ENCODE measurements around the gene PTRHD1. TPM values are rescaled to one million over a fixed set of nuclear protein-coding genes. Genes with fewer than 3 reads are reported as not detected.
"Not testable (repeated sequence)": the region's sequence is repeated elsewhere in the genome, so short reads cannot be mapped to it uniquely, and the experiment has no call there.

The PTRHD1 gene
- total and polyA plus RNA-seq, 4 donors, result 19.9 to 57.3 (median 41.0) TPM

DNA sequence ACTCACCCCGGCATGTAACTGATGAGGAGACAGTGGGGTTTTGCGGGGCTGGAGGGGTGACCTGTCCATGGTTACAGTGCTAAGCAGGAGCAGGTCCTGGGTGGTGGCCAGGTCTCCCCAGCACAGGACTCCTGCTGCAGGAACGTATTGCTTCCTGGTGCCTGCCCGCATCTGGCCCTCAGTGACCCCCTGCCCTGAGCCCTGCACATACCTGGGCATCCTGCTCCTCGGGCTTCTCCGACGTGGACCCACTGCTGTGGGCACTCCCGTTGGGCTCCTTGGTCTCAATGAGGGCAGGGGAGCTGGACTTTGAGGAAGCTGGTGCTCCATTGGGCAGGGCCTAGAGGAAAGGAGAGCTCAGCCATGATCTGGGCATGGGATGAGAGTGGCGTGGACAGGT, 43.5 kb upstream of the PTRHD1 start:
- Histone ChIP-seq H3K9me3 (ENCODE audit: control insufficient read depth, insufficient read depth, low read length) (no peaks in the 10 kb centered on the region), H3K36me3 (ENCODE audit: control insufficient read depth, insufficient read depth, low read length) (peaks cover 88% of the 10 kb centered on the region), H3K4me1 (ENCODE audit: control insufficient read depth, insufficient read depth, low read length) (peaks cover 16% of the 10 kb centered on the region), H3K4me3 (ENCODE audit: low read depth, low read length) (no peak overlapping the region), H3K27me3 (ENCODE audit: control insufficient read depth, insufficient read depth, low read length) (no peaks in the 10 kb centered on the region), H3K27ac (ENCODE audit: low read depth, low read length) (no peak overlapping the region)
- 95% methylated on average over 9 of the region's 9 CpGs for WGBS (ENCODE audit: insufficient coverage)
- DNase-seq (ENCODE audit: low read depth in 4 of 6, low spot score in 6 of 6), result no peak

- no peak overlapping the region for H3K27ac ChIP-seq (ENCODE audit: low read depth, low read length)
- peaks cover 16% of the 10 kb centered on the region for H3K4me1 ChIP-seq (ENCODE audit: control insufficient read depth, insufficient read depth, low read length)
- H3K27me3 ChIP-seq (ENCODE audit: control insufficient read depth, insufficient read depth, low read length), result no peaks in the 10 kb centered on the region
- DNase-seq (ENCODE audit: low read depth in 4 of 6, low spot score in 6 of 6), result no peak
- no peak overlapping the region for H3K4me3 ChIP-seq (ENCODE audit: low read depth, low read length)
- 98% methylated on average over 8 of the region's 8 CpGs for WGBS (ENCODE audit: insufficient coverage)
- no peaks in the 10 kb centered on the region for H3K9me3 ChIP-seq (ENCODE audit: control insufficient read depth, insufficient read depth, low read length)
- peaks cover 86% of the 10 kb centered on the region for H3K36me3 ChIP-seq (ENCODE audit: control insufficient read depth, insufficient read depth, low read length)
Observed at GRCh38 chr2:24836206-24836605, 43.0 kb upstream of the PTRHD1 start.

- Histone ChIP-seq H3K36me3 (ENCODE audit: control insufficient read depth, insufficient read depth, low read length) (peaks cover 86% of the 10 kb centered on the region), H3K4me1 (ENCODE audit: control insufficient read depth, insufficient read depth, low read length) (peaks cover 16% of the 10 kb centered on the region)
- not testable (repeated sequence) for H3K27me3 ChIP-seq (ENCODE audit: control insufficient read depth, insufficient read depth, low read length); DNase-seq (ENCODE audit: low read depth in 4 of 6, low spot score in 6 of 6); H3K27ac ChIP-seq (ENCODE audit: low read depth, low read length); H3K4me3 ChIP-seq (ENCODE audit: low read depth, low read length); H3K9me3 ChIP-seq (ENCODE audit: control insufficient read depth, insufficient read depth, low read length)
- 76% methylated on average over 7 of the region's 8 CpGs for WGBS (ENCODE audit: insufficient coverage)
Observed at GRCh38 chr2:24835411-24835810, 42.2 kb upstream of the PTRHD1 start.

GRCh38 chr2:24834733-24835395, 41.7 kb upstream of the PTRHD1 start:
- Histone ChIP-seq H3K4me1 (ENCODE audit: control insufficient read depth, insufficient read depth, low read length) (peaks cover 16% of the 10 kb centered on the region), H3K4me3 (ENCODE audit: low read depth, low read length) (no peak overlapping the region), H3K9me3 (ENCODE audit: control insufficient read depth, insufficient read depth, low read length) (no peaks in the 10 kb centered on the region), H3K36me3 (ENCODE audit: control insufficient read depth, insufficient read depth, low read length) (peaks cover 84% of the 10 kb centered on the region), H3K27me3 (ENCODE audit: control insufficient read depth, insufficient read depth, low read length) (no peaks in the 10 kb centered on the region), H3K27ac (ENCODE audit: low read depth, low read length) (no peak overlapping the region)
- 87% methylated on average over 17 of the region's 20 CpGs for WGBS (ENCODE audit: insufficient coverage)
- no peak for DNase-seq (ENCODE audit: low read depth in 4 of 6, low spot score in 6 of 6)

DNA sequence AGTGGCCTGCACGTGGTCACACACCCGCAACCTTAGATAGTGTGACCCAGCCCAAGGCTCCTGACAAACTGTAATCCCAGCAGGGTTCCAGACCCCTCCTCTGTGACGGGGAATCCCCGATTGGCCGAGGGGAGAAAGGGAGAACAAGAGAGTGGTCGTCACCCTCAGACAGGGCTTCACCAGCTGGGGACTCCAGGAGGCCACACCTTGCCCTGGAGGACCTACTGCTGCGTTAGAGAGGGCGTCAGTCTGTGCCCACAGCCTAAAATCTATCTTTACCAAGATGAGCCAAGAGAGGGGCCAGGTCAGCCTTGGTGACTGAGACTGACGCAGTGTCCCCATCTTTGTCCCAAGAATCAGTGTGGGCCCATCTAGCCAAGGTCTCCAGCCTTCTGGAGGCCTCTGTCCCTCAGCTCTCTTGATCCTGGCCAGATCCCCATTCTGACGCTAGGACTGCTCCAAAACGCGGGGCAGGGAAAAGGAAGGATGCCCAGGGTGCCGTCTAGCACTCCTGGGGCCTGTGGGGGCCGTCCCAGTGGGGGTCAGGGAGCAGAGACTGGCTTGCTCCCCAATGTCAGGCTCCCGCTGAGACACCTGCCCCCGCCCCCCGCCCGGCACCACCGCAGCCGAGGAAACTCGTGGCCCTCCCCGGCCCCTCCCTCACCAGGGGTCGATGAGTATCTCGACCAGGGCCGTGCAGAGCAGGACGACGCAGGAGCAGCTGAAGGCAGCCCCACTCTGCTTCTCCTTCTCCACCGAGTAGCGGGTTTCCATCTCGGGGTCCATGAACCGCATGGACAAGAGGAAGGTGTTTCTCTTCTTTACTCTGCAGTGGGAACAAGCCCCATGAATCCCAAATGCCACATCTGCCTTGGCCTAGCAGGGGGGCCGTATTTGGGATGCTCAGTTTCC, 40.9 kb upstream of the PTRHD1 start:
- Histone ChIP-seq H3K4me1 (ENCODE audit: control insufficient read depth, insufficient read depth, low read length) (peaks cover 16% of the 10 kb centered on the region), H3K36me3 (ENCODE audit: control insufficient read depth, insufficient read depth, low read length) (peaks cover 76% of the 10 kb centered on the region), H3K27ac (ENCODE audit: low read depth, low read length) (peak overlapping the region; percentile 7), H3K27me3 (ENCODE audit: control insufficient read depth, insufficient read depth, low read length) (no peaks in the 10 kb centered on the region), H3K9me3 (ENCODE audit: control insufficient read depth, insufficient read depth, low read length) (no peaks in the 10 kb centered on the region), H3K4me3 (ENCODE audit: low read depth, low read length) (no peak overlapping the region)
- 94% methylated on average over 28 of the region's 32 CpGs for WGBS (ENCODE audit: insufficient coverage)
- no peak for DNase-seq (ENCODE audit: low read depth in 4 of 6, low spot score in 6 of 6)

GRCh38 chr2:24832931-24833701, 39.9 kb upstream of the PTRHD1 start:
- peaks cover 71% of the 10 kb centered on the region for H3K36me3 ChIP-seq (ENCODE audit: control insufficient read depth, insufficient read depth, low read length)
- WGBS (ENCODE audit: insufficient coverage), result 66% methylated on average over 20 of the region's 22 CpGs
- no peaks in the 10 kb centered on the region for H3K9me3 ChIP-seq (ENCODE audit: control insufficient read depth, insufficient read depth, low read length)
- no peak overlapping the region for H3K4me3 ChIP-seq (ENCODE audit: low read depth, low read length)
- H3K27me3 ChIP-seq (ENCODE audit: control insufficient read depth, insufficient read depth, low read length), result no peaks in the 10 kb centered on the region
- peaks cover 25% of the 10 kb centered on the region for H3K4me1 ChIP-seq (ENCODE audit: control insufficient read depth, insufficient read depth, low read length)
- H3K27ac ChIP-seq (ENCODE audit: low read depth, low read length), result peak overlapping the region; percentile 7
- peak in 1 of 6 donors; percentile 30 for DNase-seq (ENCODE audit: low read depth in 4 of 6, low spot score in 6 of 6)

GRCh38 chr2:24832521-24832920, 39.3 kb upstream of the PTRHD1 start:
- Histone ChIP-seq H3K27ac (ENCODE audit: low read depth, low read length) (peak overlapping the region; percentile 16), H3K36me3 (ENCODE audit: control insufficient read depth, insufficient read depth, low read length) (peaks cover 69% of the 10 kb centered on the region), H3K27me3 (ENCODE audit: control insufficient read depth, insufficient read depth, low read length) (no peaks in the 10 kb centered on the region), H3K9me3 (ENCODE audit: control insufficient read depth, insufficient read depth, low read length) (no peaks in the 10 kb centered on the region), H3K4me1 (ENCODE audit: control insufficient read depth, insufficient read depth, low read length) (peaks cover 31% of the 10 kb centered on the region), H3K4me3 (ENCODE audit: low read depth, low read length) (no peak overlapping the region)
- 63% methylated on average over 9 of the region's 9 CpGs for WGBS (ENCODE audit: insufficient coverage)
- DNase-seq (ENCODE audit: low read depth in 4 of 6, low spot score in 6 of 6), result peak in 1 of 6 donors; percentile 22

DNA sequence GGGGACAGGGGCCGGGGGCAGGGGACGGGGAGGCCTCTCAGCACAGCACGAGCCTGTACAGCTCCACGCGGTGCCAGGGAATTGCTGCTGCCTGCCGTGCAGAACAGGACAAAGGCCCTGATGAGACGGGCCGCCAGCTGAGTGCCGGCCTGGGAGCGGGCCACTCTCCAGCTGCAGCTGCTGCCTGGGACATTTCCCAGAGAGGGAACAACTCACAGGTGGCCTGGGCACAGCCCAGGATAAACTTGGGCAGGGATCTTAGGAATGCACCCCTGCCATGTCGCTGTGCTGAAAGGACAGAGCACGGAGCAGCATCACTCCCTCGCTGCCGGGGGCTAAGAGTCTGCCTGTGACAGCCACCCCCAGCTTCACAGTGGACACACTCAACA, 38.9 kb upstream of the PTRHD1 start:
- no peaks in the 10 kb centered on the region for H3K27me3 ChIP-seq (ENCODE audit: control insufficient read depth, insufficient read depth, low read length)
- DNase-seq (ENCODE audit: low read depth in 4 of 6, low spot score in 6 of 6), result peak in 2 of 6 donors; percentile 46 to 75
- no peak overlapping the region for H3K4me3 ChIP-seq (ENCODE audit: low read depth, low read length)
- no peaks in the 10 kb centered on the region for H3K9me3 ChIP-seq (ENCODE audit: control insufficient read depth, insufficient read depth, low read length)
- no peak overlapping the region for H3K27ac ChIP-seq (ENCODE audit: low read depth, low read length)
- 21% methylated on average over 14 of the region's 14 CpGs for WGBS (ENCODE audit: insufficient coverage)
- peaks cover 35% of the 10 kb centered on the region for H3K4me1 ChIP-seq (ENCODE audit: control insufficient read depth, insufficient read depth, low read length)
- peaks cover 68% of the 10 kb centered on the region for H3K36me3 ChIP-seq (ENCODE audit: control insufficient read depth, insufficient read depth, low read length)

DNA sequence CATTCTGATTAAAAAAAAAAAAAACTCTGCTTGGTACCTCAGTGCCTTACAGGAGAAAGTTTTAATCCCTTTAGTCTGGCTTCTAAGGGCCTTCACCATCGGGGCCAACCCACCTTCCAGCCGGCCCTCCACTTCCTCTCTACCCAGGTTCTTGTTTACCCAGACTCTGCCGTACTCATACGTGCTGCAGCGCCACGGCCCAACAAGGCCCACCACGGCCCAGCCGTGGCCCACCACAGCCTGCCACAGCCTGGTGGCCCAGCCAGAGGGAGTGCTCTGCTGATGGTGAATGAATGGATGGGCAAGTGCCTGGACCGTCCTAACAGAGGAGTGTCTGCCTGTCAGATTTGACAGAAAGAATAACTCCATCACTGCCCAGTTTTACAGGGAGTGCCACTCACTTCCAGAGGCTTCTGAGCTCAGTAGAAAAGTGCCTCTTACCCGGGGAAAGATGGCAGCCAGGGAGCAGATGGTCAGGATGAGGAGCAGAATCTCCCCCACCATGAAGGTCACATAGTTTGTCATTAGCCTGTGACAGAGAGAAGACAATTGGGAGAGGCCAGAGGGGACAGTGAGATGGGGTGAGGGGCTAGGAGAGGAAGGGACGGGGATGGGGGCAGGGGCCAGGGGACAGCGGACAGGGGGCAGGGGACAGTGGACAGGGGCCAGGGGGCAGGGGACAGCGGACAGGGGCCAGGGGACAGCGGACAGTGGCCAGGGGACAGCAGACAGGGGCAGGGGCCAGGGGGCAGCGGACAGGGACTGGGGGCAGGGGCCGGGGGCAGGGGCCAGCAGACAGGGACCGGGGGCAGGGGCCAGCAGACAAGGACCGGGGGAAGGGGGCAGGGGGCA, 38.3 kb upstream of the PTRHD1 start:
- no peaks in the 10 kb centered on the region for H3K27me3 ChIP-seq (ENCODE audit: control insufficient read depth, insufficient read depth, low read length)
- 84% methylated on average over 10 of the region's 18 CpGs for WGBS (ENCODE audit: insufficient coverage)
- peaks cover 36% of the 10 kb centered on the region for H3K4me1 ChIP-seq (ENCODE audit: control insufficient read depth, insufficient read depth, low read length)
- H3K27ac ChIP-seq (ENCODE audit: low read depth, low read length), result no peak overlapping the region
- peaks cover 62% of the 10 kb centered on the region for H3K36me3 ChIP-seq (ENCODE audit: control insufficient read depth, insufficient read depth, low read length)
- no peak for DNase-seq (ENCODE audit: low read depth in 4 of 6, low spot score in 6 of 6)
- H3K9me3 ChIP-seq (ENCODE audit: control insufficient read depth, insufficient read depth, low read length), result no peaks in the 10 kb centered on the region
- H3K4me3 ChIP-seq (ENCODE audit: low read depth, low read length), result no peak overlapping the region
